Measurements from ENCODE around the gene SH2D4B. TPM values are rescaled to one million over a fixed set of nuclear protein-coding genes. Genes with fewer than 3 reads are reported as not detected.
A peak's percentile ranks its signal among the peaks of the same experiment; 100 is the strongest.

SH2D4B gene
- total and polyA plus RNA-seq, 9 donors: 0.04 to 0.20 (median 0.14) TPM; not detected in 3

DNA sequence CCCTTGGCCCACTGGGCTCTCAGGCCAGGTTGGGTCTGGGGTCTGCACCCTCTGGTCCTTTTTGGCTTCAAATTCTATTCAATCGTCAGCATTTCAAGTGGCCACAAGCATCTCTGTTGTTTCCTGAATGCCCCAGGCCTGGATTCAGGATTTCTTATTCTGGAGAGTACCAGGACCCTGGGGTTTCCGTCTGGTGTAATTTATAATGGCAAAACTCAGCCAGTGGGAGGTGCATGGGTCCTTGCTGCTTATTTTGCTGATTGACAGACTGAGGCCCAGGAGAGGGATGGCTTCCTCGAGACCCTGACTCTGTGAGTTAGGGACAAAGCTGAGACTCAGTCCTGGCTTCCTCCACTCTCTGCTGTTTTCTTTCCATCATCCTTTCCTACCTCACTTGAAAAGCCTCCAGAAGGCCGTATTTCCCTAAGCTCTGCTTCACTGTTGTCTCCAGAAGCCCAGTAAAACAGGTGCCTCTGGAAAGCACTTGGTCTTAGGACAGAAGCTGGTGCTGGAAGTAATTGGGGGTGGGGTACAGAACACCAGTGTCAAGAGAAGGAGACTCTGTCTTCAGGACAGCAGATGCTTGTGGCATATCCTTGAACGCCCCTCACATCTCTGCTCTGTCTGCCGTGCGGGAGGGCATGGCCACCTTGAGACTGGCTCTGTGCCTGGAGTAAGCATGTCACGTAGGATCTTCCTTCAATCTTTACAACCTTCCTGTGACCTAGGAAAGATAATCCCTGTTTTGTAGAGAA, 39.4 kb upstream of the SH2D4B start:
- H3K36me3 ChIP-seq (ENCODE audit: control insufficient read depth, insufficient read depth, low read length): peaks cover 5% of the 10 kb centered on the region
- no peaks in the 10 kb centered on the region for H3K27me3 ChIP-seq (ENCODE audit: control insufficient read depth, insufficient read depth, low read length)
- peak overlapping the region; percentile 74 for H3K27ac ChIP-seq (ENCODE audit: low read length)
- 75% methylated on average over 2 of the region's 8 CpGs for WGBS (ENCODE audit: insufficient coverage)
- no peak for DNase-seq
- H3K4me1 ChIP-seq (ENCODE audit: control insufficient read depth, insufficient read depth, low read length): peaks cover 68% of the 10 kb centered on the region
- H3K9me3 ChIP-seq (replicated peaks; ENCODE audit: control insufficient read depth, low read depth, low read length): no peaks in the 10 kb centered on the region
- H3K4me3 ChIP-seq (ENCODE audit: low read length): no peak overlapping the region

DNA sequence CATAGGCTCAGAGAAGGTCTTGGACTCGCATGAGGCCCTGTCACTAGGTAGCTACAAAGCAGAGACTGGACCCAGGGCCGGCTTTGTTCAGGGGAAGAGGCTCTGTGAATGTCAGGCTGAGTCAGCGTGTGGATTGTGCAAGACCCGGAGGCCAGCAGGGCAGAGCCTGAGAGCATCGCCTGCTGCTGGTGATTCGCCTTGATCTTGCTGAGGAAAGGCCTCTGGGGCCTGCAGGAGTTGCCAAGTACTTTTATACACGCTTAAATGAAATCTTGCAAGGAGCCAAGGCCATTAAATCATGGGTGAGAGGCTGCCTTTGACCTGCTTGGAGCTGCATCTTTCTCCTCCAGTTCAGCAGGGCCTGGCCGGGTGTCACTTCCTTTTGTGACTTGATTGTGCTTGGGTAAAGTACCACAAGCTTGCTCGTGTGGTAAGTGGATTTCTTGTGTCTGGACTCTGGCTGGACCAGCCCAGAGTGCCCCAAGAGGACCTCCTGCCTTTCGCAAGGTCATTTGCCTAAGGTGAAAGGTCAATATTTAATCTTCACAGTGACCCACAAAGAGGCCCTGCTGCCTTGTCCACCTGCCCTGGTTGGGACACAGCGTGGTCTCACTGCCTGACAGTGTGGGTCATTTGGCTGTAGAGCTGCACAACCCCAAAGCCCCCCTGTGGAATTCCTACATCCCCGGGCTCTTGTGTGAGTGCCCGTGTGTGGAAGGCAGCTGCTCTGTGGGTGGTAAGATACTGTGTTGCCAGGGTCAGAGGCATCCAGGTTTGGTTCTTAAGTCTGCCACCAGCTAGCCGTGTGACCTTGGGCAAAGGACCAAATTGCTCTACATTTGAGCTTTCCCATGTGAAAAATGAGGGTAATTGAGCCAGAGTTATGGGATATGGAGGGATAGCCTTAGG, 38.6 kb upstream of the SH2D4B start:
- H3K9me3 ChIP-seq (replicated peaks; ENCODE audit: control insufficient read depth, low read depth, low read length): no peaks in the 10 kb centered on the region
- peak; percentile 93 for DNase-seq
- no peak overlapping the region for H3K4me3 ChIP-seq (ENCODE audit: low read length)
- H3K36me3 ChIP-seq (ENCODE audit: control insufficient read depth, insufficient read depth, low read length): peaks cover 4% of the 10 kb centered on the region
- H3K4me1 ChIP-seq (ENCODE audit: control insufficient read depth, insufficient read depth, low read length): peaks cover 67% of the 10 kb centered on the region
- 26% methylated on average over 8 of the region's 14 CpGs for WGBS (ENCODE audit: insufficient coverage)
- peak overlapping the region; percentile 74 for H3K27ac ChIP-seq (ENCODE audit: low read length)
- H3K27me3 ChIP-seq (ENCODE audit: control insufficient read depth, insufficient read depth, low read length): no peaks in the 10 kb centered on the region

- Histone ChIP-seq H3K4me3 (ENCODE audit: low read length) (no peak overlapping the region), H3K36me3 (ENCODE audit: control insufficient read depth, insufficient read depth, low read length) (no peaks in the 10 kb centered on the region), H3K27ac (ENCODE audit: low read length) (peak overlapping the region; percentile 1), H3K27me3 (ENCODE audit: control insufficient read depth, insufficient read depth, low read length) (no peaks in the 10 kb centered on the region), H3K4me1 (ENCODE audit: control insufficient read depth, insufficient read depth, low read length) (peaks cover 78% of the 10 kb centered on the region), H3K9me3 (replicated peaks; ENCODE audit: control insufficient read depth, low read depth, low read length) (no peaks in the 10 kb centered on the region)
- DNase-seq: peak; percentile 94
- WGBS (ENCODE audit: insufficient coverage): 37% methylated on average over 9 of the region's 14 CpGs
Observed at GRCh38 chr10:80500572-80501380, 36.9 kb upstream of the SH2D4B start.

- no peak for DNase-seq
- Histone ChIP-seq H3K36me3 (ENCODE audit: control insufficient read depth, insufficient read depth, low read length) (no peaks in the 10 kb centered on the region), H3K4me3 (ENCODE audit: low read length) (no peak overlapping the region), H3K9me3 (replicated peaks; ENCODE audit: control insufficient read depth, low read depth, low read length) (no peaks in the 10 kb centered on the region), H3K27ac (ENCODE audit: low read length) (no peak overlapping the region), H3K27me3 (ENCODE audit: control insufficient read depth, insufficient read depth, low read length) (no peaks in the 10 kb centered on the region), H3K4me1 (ENCODE audit: control insufficient read depth, insufficient read depth, low read length) (peaks cover 80% of the 10 kb centered on the region)
- 95% methylated on average over 2 of the region's 3 CpGs for WGBS (ENCODE audit: insufficient coverage)
Observed at GRCh38 chr10:80501381-80501912, 36.3 kb upstream of the SH2D4B start.

DNA sequence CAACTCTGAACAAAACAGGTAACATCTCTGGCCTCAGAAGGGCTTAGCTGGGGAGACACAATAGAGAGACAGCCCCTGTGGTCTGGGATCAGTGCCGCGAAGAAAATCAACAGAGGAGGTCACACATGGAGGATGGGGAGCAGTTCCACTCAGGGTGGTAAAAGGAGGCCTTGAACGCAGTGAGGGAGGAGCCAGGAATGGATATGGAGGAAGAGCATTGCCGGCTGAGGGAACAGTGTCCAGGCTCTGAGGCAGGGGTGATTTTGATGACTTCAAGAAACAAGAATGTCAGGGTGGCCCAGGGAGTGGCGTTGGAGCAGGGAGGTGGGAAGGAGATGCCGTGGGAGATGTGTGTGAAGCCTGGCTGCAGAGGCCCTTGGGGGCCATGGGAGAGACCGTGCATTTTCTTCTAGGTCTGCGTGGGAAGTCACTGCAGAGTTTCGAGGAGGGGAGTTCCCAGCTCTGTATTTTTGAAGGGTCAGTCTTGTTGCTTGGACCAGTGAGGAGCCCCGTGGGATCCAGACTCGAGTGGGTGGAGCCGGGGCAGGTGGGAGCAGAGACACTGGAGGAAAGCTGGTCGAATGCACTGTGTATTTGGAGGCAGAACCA, 35.7 kb upstream of the SH2D4B start:
- Histone ChIP-seq H3K9me3 (replicated peaks; ENCODE audit: control insufficient read depth, low read depth, low read length) (no peaks in the 10 kb centered on the region), H3K36me3 (ENCODE audit: control insufficient read depth, insufficient read depth, low read length) (peaks cover 6% of the 10 kb centered on the region), H3K4me3 (ENCODE audit: low read length) (no peak overlapping the region), H3K4me1 (ENCODE audit: control insufficient read depth, insufficient read depth, low read length) (peaks cover 80% of the 10 kb centered on the region), H3K27ac (ENCODE audit: low read length) (no peak overlapping the region), H3K27me3 (ENCODE audit: control insufficient read depth, insufficient read depth, low read length) (no peaks in the 10 kb centered on the region)
- WGBS (ENCODE audit: insufficient coverage): 73% methylated on average over 13 of the region's 13 CpGs
- no peak for DNase-seq

DNA sequence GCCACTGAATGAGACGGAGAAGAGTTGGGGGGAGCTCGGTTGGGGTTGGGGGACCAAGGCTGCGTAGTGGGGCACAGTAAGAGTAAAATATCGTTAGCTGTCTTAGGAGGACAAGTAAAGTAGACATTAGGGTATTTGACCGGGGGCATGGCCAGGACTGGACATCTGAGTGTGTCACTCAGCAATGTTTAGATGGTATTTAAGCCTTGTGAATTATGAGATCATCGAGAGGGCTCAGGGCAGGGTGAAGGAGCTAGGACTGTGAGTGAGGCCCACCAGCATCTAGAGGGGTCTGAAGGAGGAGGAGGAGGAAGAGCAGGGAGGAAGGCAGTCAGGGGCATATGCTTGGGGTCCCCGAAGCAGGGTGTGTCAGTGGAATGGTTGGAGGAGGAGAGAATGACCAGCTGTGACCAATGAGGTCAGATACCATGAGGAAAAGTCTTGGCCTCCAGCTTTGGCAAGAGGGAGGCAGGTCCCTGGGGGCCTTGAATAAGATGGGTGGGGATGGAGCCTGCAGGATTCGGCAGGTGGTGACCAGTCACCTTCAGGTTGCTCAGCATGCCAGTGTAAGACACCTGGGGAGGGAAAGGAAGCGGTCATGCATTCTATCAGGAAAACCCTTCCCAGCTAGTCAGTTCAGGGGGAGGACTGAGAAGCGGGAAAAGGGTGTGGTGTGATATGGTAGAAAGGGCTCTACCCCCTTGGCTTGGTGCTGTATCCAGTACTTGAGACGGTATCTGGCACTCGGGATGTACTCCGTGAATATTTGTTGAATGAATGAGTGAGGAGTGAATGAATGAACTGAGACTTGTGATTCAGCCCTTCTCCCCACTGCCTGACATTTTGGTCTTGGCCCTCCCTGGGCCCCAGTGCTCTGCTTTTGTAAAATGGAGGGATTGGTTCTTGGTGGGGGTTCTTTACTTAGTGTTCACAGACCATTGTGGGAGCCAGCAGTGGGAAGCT, 34.8 kb upstream of the SH2D4B start:
- Histone ChIP-seq H3K9me3 (replicated peaks; ENCODE audit: control insufficient read depth, low read depth, low read length) (no peaks in the 10 kb centered on the region), H3K27me3 (ENCODE audit: control insufficient read depth, insufficient read depth, low read length) (no peaks in the 10 kb centered on the region), H3K4me3 (ENCODE audit: low read length) (no peak overlapping the region), H3K4me1 (ENCODE audit: control insufficient read depth, insufficient read depth, low read length) (peaks cover 77% of the 10 kb centered on the region), H3K27ac (ENCODE audit: low read length) (no peak overlapping the region), H3K36me3 (ENCODE audit: control insufficient read depth, insufficient read depth, low read length) (peaks cover 11% of the 10 kb centered on the region)
- WGBS (ENCODE audit: insufficient coverage): 80% methylated on average over 10 of the region's 13 CpGs
- DNase-seq: no peak

DNA sequence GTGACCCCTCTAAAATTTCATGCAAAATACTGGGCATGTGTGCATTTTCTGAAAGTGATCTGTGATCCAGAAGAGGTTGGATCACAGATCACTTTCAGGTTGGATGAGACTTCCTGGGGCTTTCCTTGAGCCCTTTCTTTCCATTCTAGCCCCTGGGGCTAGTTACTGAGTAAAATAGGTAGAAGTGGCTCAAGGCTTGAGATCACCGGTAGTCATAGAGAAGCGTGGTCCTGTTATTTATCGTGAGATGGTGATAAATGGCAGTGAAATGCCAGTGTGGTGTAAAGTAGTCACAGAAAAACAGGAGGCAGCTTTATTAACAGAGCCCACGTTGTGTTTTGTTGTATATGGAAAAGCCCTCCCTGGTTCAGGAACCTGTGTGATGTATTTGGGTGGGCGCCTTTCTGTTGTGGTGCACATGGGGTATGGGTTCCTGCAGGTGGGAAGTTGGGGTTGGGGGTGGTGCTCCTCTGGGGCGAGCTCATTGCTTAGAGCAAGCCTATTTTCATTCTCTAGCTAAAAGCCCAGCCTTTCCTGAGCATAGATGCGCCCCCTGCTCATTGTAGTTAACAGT, 34.0 kb upstream of the SH2D4B start:
- Histone ChIP-seq H3K9me3 (replicated peaks; ENCODE audit: control insufficient read depth, low read depth, low read length) (no peaks in the 10 kb centered on the region), H3K36me3 (ENCODE audit: control insufficient read depth, insufficient read depth, low read length) (peaks cover 15% of the 10 kb centered on the region), H3K27me3 (ENCODE audit: control insufficient read depth, insufficient read depth, low read length) (no peaks in the 10 kb centered on the region), H3K4me1 (ENCODE audit: control insufficient read depth, insufficient read depth, low read length) (peaks cover 70% of the 10 kb centered on the region), H3K4me3 (ENCODE audit: low read length) (no peak overlapping the region), H3K27ac (ENCODE audit: low read length) (peak overlapping the region; percentile 55)
- WGBS (ENCODE audit: insufficient coverage): 80% methylated on average over 5 of the region's 7 CpGs
- DNase-seq: no peak

- no peaks in the 10 kb centered on the region for H3K9me3 ChIP-seq (replicated peaks; ENCODE audit: control insufficient read depth, low read depth, low read length)
- DNase-seq: no peak
- H3K27ac ChIP-seq (ENCODE audit: low read length): peak overlapping the region; percentile 55
- H3K4me1 ChIP-seq (ENCODE audit: control insufficient read depth, insufficient read depth, low read length): peaks cover 68% of the 10 kb centered on the region
- H3K4me3 ChIP-seq (ENCODE audit: low read length): no peak overlapping the region
- WGBS (ENCODE audit: insufficient coverage): 88% methylated on average over 1 of the region's 7 CpGs
- peaks cover 22% of the 10 kb centered on the region for H3K36me3 ChIP-seq (ENCODE audit: control insufficient read depth, insufficient read depth, low read length)
- no peaks in the 10 kb centered on the region for H3K27me3 ChIP-seq (ENCODE audit: control insufficient read depth, insufficient read depth, low read length)
Observed at GRCh38 chr10:80504158-80504811, 33.4 kb upstream of the SH2D4B start.
